ENCODE data around the gene LYZL6.

The LYZL6 gene

DNA sequence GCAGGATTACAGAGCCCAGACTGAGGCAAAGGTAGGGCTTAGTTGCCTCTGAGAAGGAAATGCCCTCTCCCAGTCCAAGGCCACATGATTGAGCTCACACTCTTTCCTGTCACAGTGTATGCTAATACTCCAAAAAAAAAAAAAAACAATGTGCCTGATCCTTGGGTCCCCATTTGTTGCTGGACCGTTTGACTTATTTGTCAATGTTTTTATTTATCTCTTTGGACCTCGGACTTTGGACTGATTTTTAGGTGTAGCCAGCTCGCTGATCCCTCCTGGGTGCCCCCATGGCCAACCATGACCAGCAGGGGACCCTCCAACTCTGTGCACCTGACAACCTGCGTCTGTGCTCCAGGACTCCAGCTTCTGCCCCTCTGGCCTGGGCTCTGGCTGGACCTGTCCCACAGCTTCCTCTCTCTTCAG is 38.4 kb upstream of the LYZL6 start:
- Histone ChIP-seq H3K27me3 (ENCODE audit: insufficient read depth, poor library complexity, severe bottlenecking) (no peaks in the 10 kb centered on the region), H3K27ac (replicated peaks) (no peak overlapping the region), H3K4me3 (replicated peaks; ENCODE audit: insufficient read depth, low read length) (no peak overlapping the region)
- TF ChIP-seq GABPA (IDR thresholded peaks at IDR 0.05; ENCODE audit: low read depth) (no peak), SPI1 (IDR thresholded peaks at IDR 0.05; ENCODE audit: borderline replicate concordance, low read depth) (no peak), POLR2AphosphoS5 (IDR thresholded peaks at IDR 0.05; ENCODE audit: low read depth) (no peak)
- TF ChIP-seq, protein P1, sequence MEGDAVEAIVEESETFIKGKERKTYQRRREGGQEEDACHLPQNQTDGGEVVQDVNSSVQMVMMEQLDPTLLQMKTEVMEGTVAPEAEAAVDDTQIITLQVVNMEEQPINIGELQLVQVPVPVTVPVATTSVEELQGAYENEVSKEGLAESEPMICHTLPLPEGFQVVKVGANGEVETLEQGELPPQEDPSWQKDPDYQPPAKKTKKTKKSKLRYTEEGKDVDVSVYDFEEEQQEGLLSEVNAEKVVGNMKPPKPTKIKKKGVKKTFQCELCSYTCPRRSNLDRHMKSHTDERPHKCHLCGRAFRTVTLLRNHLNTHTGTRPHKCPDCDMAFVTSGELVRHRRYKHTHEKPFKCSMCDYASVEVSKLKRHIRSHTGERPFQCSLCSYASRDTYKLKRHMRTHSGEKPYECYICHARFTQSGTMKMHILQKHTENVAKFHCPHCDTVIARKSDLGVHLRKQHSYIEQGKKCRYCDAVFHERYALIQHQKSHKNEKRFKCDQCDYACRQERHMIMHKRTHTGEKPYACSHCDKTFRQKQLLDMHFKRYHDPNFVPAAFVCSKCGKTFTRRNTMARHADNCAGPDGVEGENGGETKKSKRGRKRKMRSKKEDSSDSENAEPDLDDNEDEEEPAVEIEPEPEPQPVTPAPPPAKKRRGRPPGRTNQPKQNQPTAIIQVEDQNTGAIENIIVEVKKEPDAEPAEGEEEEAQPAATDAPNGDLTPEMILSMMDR (IDR thresholded peaks at IDR 0.05; ENCODE audit: insufficient read depth, low read length) = no peak
- TF ChIP-seq, protein P2, sequence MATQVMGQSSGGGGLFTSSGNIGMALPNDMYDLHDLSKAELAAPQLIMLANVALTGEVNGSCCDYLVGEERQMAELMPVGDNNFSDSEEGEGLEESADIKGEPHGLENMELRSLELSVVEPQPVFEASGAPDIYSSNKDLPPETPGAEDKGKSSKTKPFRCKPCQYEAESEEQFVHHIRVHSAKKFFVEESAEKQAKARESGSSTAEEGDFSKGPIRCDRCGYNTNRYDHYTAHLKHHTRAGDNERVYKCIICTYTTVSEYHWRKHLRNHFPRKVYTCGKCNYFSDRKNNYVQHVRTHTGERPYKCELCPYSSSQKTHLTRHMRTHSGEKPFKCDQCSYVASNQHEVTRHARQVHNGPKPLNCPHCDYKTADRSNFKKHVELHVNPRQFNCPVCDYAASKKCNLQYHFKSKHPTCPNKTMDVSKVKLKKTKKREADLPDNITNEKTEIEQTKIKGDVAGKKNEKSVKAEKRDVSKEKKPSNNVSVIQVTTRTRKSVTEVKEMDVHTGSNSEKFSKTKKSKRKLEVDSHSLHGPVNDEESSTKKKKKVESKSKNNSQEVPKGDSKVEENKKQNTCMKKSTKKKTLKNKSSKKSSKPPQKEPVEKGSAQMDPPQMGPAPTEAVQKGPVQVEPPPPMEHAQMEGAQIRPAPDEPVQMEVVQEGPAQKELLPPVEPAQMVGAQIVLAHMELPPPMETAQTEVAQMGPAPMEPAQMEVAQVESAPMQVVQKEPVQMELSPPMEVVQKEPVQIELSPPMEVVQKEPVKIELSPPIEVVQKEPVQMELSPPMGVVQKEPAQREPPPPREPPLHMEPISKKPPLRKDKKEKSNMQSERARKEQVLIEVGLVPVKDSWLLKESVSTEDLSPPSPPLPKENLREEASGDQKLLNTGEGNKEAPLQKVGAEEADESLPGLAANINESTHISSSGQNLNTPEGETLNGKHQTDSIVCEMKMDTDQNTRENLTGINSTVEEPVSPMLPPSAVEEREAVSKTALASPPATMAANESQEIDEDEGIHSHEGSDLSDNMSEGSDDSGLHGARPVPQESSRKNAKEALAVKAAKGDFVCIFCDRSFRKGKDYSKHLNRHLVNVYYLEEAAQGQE (IDR thresholded peaks at IDR 0.05; ENCODE audit: insufficient replicate concordance, low read depth) = no peak
- DNase-seq (ENCODE audit: low read depth in 1 of 2, low spot score in 1 of 2) = no peak

DNA sequence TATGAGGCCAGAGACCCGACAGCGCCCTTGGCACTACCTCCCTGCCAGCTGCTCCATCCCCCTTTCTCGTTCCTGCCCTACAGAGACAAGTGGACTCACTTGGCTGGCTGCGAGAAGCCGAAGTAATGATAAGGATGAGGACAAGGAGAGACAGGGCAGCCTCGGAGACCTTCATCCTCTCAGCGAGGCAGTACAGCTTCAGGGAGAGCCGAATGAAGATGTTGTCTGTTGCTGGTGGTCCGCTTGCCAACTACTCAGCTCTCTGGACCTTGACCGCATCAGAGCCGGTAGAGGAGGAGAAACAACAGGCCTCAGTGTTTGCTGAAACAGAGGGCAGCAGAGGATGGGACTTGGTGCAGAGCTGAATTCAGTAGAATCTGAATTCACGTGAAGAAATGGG is 37.7 kb upstream of the LYZL6 start, which contains the start of gene CCL16:
CCL16 (minus strand) TSS at position 252 of the 400 bp plus-strand sequence; CDS start at position 175, 77 bp downstream.
- Histone ChIP-seq H3K4me3 (replicated peaks; ENCODE audit: insufficient read depth, low read length) (no peak within 1 kb of the TSS), H3K27me3 (ENCODE audit: insufficient read depth, poor library complexity, severe bottlenecking) (no peaks in the 10 kb centered on the region), H3K27ac (replicated peaks) (no peak within 1 kb of the TSS)
- TF ChIP-seq, protein P1 (IDR thresholded peaks at IDR 0.05; ENCODE audit: insufficient read depth, low read length) = no peak
- TF ChIP-seq POLR2AphosphoS5 (IDR thresholded peaks at IDR 0.05; ENCODE audit: low read depth) (no peak), SPI1 (IDR thresholded peaks at IDR 0.05; ENCODE audit: borderline replicate concordance, low read depth) (no peak), GABPA (IDR thresholded peaks at IDR 0.05; ENCODE audit: low read depth) (no peak)
- TF ChIP-seq, protein P2 (IDR thresholded peaks at IDR 0.05; ENCODE audit: insufficient replicate concordance, low read depth) = no peak
- no peak for DNase-seq (ENCODE audit: low read depth in 1 of 2, low spot score in 1 of 2)

DNA sequence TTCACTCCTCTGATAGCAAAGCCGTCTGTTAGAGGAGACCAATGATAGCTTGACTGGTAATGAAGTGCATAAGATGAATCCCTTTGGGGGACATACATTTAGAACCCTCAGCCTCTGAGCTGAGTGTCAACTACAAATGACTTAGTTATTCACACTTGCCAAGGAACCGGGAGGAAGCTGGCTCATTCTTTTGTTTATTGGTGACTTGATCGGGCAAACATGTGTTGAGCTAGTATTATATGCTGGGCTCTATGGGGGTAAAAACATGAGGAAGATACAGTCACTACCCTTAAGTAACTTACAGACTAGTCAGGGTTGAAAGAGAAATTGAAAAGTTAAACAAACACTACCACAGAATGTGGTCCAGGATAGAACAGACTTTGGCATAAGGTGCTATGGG is 34.8 kb upstream of the LYZL6 start:
- no peak overlapping the region for H3K4me3 ChIP-seq (replicated peaks; ENCODE audit: insufficient read depth, low read length)
- no peaks in the 10 kb centered on the region for H3K27me3 ChIP-seq (ENCODE audit: insufficient read depth, poor library complexity, severe bottlenecking)
- no peak for DNase-seq (ENCODE audit: low read depth in 1 of 2, low spot score in 1 of 2)
- TF ChIP-seq, protein P2 (IDR thresholded peaks at IDR 0.05; ENCODE audit: insufficient replicate concordance, low read depth) = no peak
- TF ChIP-seq POLR2AphosphoS5 (IDR thresholded peaks at IDR 0.05; ENCODE audit: low read depth) = no peak
- TF ChIP-seq, protein P1 (IDR thresholded peaks at IDR 0.05; ENCODE audit: insufficient read depth, low read length) = no peak
- no peak for TF ChIP-seq GABPA (IDR thresholded peaks at IDR 0.05; ENCODE audit: low read depth)
- TF ChIP-seq SPI1 (IDR thresholded peaks at IDR 0.05; ENCODE audit: borderline replicate concordance, low read depth) = no peak
- no peak overlapping the region for H3K27ac ChIP-seq (replicated peaks)
